Suprapubic skin (tissue), 4 donors: ENCODE results near the gene DENND1C.

ENCODE experiments used
- CTCF ChIP-seq, 2 donors: fragments of 200-600 bp in 1 of 2; fragments of 450-650 bp in 1 of 2; sonication (generic) in 1 of 2; IDR thresholded peaks; one replicate each; pipeline ENCODE4 v1.5.1; 2016 to 2019; ENCODE audit warnings: antibody characterized with exemption in 2 of 2, mild to moderate bottlenecking in 1 of 2, moderate library complexity in 1 of 2
- EP300 ChIP-seq: sonication (generic); formaldehyde crosslinking; IDR thresholded peaks from one replicate; pipeline ENCODE4 v1.6.1; 2017; ENCODE audit warnings: antibody characterized with exemption
- POLR2AphosphoS5 ChIP-seq, 3 donors: sonication (generic); formaldehyde crosslinking; IDR thresholded peaks; one replicate each; pipeline ENCODE4 v1.6.1; 2017; ENCODE audit warnings: antibody characterized with exemption in 3 of 3

GRCh38 chr19:6491802-6492592, 10.4 kb upstream of the DENND1C start:
- TF ChIP-seq CTCF (IDR thresholded peaks at IDR 0.05) (no peak), POLR2AphosphoS5 (IDR thresholded peaks at IDR 0.05) (no peak), EP300 (no peak)
